B cell (primary cell): Measurements from ENCODE around the gene PDCD5. TPM values are rescaled to one million over a fixed set of nuclear protein-coding genes. Genes with fewer than 3 reads are reported as not detected.

Experiments used
- ATAC-seq: fragments of 200-7000 bp; cut with Tn5 transposase; one replicate; pipeline ENCODE4 v1.10.0; 2021; ENCODE audit warnings: low read depth, mild to moderate bottlenecking, moderate number of reproducible peaks, moderate library complexity
- CTCF ChIA-PET: fragments of 350-600 bp; sonication (Branson Sonifier 250); formaldehyde crosslinking; loops from one replicate; lab custom pipeline; 2021; ENCODE audit warnings: antibody characterized with exemption, inconsistent platforms; lab: Charles Lee
- POLR2A ChIA-PET: fragments of 350-600 bp; sonication (Branson Sonifier 250); formaldehyde crosslinking; loops from one replicate; lab custom pipeline; 2021; ENCODE audit warnings: antibody characterized with exemption; lab: Charles Lee
- DNase-seq: peaks from one replicate; pipeline ENCODE4 v3.0.0; 2013
- H2AFZ ChIP-seq: 2 replicates; pipeline ENCODE4 v1.6.1; 2012; ENCODE audit warnings: mild to moderate bottlenecking, low read depth, low read length; ENCODE audit not compliant: insufficient read depth, poor library complexity, severe bottlenecking
- H3K27ac ChIP-seq, 2 donors: 1 replicate in 1 of 2; 2 replicates in 1 of 2; pipeline ENCODE4 v1.5.1; 2012 to 2013; ENCODE audit warnings: low read length in 2 of 2, mild to moderate bottlenecking in 2 of 2, moderate library complexity in 1 of 2
- H3K27me3 ChIP-seq, 4 experiments: fragments of 200-600 bp in 1 of 4; sonication (generic) in 1 of 4; replicated peaks in 1 of 4; 1 replicate in 2 of 4; 2 replicates in 2 of 4; pipeline versions ENCODE4 v1.6.1 to v1.7.0; 2013 to 2016; ENCODE audit warnings: low read length in 3 of 4, mild to moderate bottlenecking in 2 of 4, mixed read lengths in 1 of 4, moderate library complexity in 1 of 4; ENCODE audit not compliant: insufficient read depth in 4 of 4, control insufficient read depth in 3 of 4; ENCODE audit errors: control extremely low read depth in 1 of 4
- H3K36me3 ChIP-seq, 2 experiments: replicated peaks in 1 of 2; 1 replicate in 1 of 2; 2 replicates in 1 of 2; pipeline versions ENCODE4 v1.6.1 to v1.7.1; 2013; ENCODE audit warnings: low read length in 1 of 2; ENCODE audit not compliant: insufficient read depth in 2 of 2, control insufficient read depth in 1 of 2; ENCODE audit errors: control extremely low read depth in 1 of 2, extremely low read depth in 1 of 2
- H3K4me1 ChIP-seq, 2 donors: fragments of 200-600 bp in 1 of 2; sonication (generic) in 1 of 2; 1 replicate in 1 of 2; 2 replicates in 1 of 2; pipeline versions ENCODE4 v1.5.1 to v1.6.1; 2013 to 2017; ENCODE audit warnings: low read length in 2 of 2; ENCODE audit not compliant: control insufficient read depth in 2 of 2, insufficient read depth in 2 of 2
- H3K4me2 ChIP-seq: replicated peaks from 2 replicates; pipeline ENCODE3; 2012; ENCODE audit warnings: mild to moderate bottlenecking, low read depth, low read length; ENCODE audit not compliant: poor library complexity, severe bottlenecking
- H3K4me3 ChIP-seq, 5 experiments: fragments of 200-600 bp in 1 of 5; sonication (generic) in 1 of 5; 1 replicate in 3 of 5; 2 replicates in 2 of 5; pipeline versions ENCODE4 v1.5.1 to v1.7.0; 2011 to 2016; ENCODE audit warnings: low read length in 4 of 5, mild to moderate bottlenecking in 4 of 5, low read depth in 2 of 5, control low read depth in 1 of 5, moderate library complexity in 1 of 5; ENCODE audit not compliant: insufficient read depth in 1 of 5; ENCODE audit errors: control extremely low read depth in 1 of 5, extremely low read depth in 1 of 5
- H3K79me2 ChIP-seq: fragments of 200-600 bp; sonication (generic); one replicate; pipeline ENCODE4 v1.6.0; 2016; ENCODE audit warnings: low read length; ENCODE audit not compliant: control insufficient read depth, insufficient read depth
- H3K9ac ChIP-seq: fragments of 200-600 bp; sonication (generic); 2 replicates; pipeline ENCODE4 v1.6.1; 2017; ENCODE audit warnings: mild to moderate bottlenecking, low read length, moderate library complexity
- H3K9me3 ChIP-seq, 3 donors: one replicate each; pipeline versions ENCODE4 v1.6.1 to v1.7.1; 2013; ENCODE audit warnings: low read length in 2 of 3; ENCODE audit not compliant: control insufficient read depth in 2 of 3, insufficient read depth in 1 of 3; ENCODE audit errors: control extremely low read depth in 1 of 3
- H4K20me1 ChIP-seq: 2 replicates; pipeline ENCODE4 v1.6.0; 2012; ENCODE audit warnings: mild to moderate bottlenecking, low read length; ENCODE audit not compliant: insufficient read depth, control insufficient read depth, poor library complexity, severe bottlenecking
- H3K27ac Mint-ChIP-seq: one replicate; pipeline ENCODE4 v1.8.0; 2021; ENCODE audit warnings: mixed read lengths
- H3K27me3 Mint-ChIP-seq: one replicate; pipeline ENCODE4 v1.8.0; 2021; ENCODE audit warnings: mixed read lengths
- H3K4me1 Mint-ChIP-seq: one replicate; pipeline ENCODE4 v1.8.0; 2021; ENCODE audit warnings: mixed read lengths
- H3K4me3 Mint-ChIP-seq: one replicate; pipeline ENCODE4 v1.8.0; 2021; ENCODE audit warnings: mixed read lengths
- H3K9me3 Mint-ChIP-seq: one replicate; pipeline ENCODE4 v1.8.0; 2022; ENCODE audit warnings: mixed read lengths; ENCODE audit not compliant: insufficient read depth
- CTCF ChIP-seq: fragments of 200-600 bp; IDR thresholded peaks from one replicate; pipeline ENCODE4 v1.8.0; 2022; ENCODE audit warnings: antibody characterized with exemption, mild to moderate bottlenecking
- EZH2 ChIP-seq: IDR thresholded peaks from 2 replicates; pipeline ENCODE4 v1.6.1; 2012; ENCODE audit warnings: borderline replicate concordance, low read depth, mild to moderate bottlenecking, moderate library complexity, low read length; ENCODE audit not compliant: insufficient read depth, poor library complexity, severe bottlenecking
- WGBS: methylation state at CpG from one replicate; pipeline ENCODE4 v1.1.5; 2013; ENCODE audit warnings: missing lambda C conversion rate; ENCODE audit not compliant: insufficient coverage; 5-methylcytosine and 5-hydroxymethylcytosine counted together
- intact Hi-C: fragments of 100-400 bp; cut with micrococcal nuclease; formaldehyde crosslinking; loops from one replicate; pipeline ENCODE4 v1.10.0; 2022
- polyA plus RNA-seq: library from polyadenylated mRNA; depleted of rRNA; stranded (reverse); fragments of >200 nt; gene quantifications from 2 replicates; pipeline ENCODE4 v1.2.3, GENCODE V29; 2012
- total RNA-seq, 2 donors: library from RNA; stranded (reverse); fragments of 120-200 nt in 1 of 2; gene quantifications; 1 replicate in 1 of 2; 2 replicates in 1 of 2; pipeline versions ENCODE4 v1.2.3 to v1.2.4, GENCODE V29; 2013 to 2022

Gene PDCD5
- total and polyA plus RNA-seq, 2 donors (not counting 1 experiment from before 2014, with no cell fraction given) = 34.8 to 39.5 TPM

DNA sequence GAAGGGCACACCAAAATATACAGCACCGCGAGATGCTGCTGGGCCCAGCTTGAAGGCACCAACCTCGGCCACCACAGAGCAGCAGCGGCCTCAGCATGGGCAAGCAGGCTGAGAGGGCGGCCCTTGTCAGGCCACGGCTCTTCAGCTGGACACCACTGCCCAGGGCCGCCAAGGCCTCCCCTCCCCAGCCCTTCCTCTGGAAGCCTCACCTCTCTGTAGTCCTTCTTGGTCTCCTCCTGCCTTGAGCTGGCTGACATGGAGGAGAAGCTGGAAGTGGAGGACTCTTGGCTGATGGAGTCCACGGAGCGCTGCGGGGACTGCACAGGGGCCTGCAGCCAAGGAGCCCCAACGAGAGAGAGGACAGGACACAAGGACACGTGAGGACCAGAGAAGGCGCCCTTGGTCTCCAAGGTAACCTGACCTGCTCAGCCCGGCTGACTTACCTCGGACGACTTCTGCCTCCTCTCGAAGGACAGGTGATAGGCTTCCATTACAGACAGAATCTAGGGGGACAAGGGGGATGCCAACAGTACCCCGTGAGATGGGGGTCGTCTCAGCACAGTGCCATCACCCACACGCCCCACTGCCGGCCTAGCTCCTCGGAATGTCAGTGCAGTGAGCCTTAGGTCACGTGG, 38.2 kb downstream of the PDCD5 start:
- Histone ChIP-seq H3K4me2 (no peak overlapping the region), H3K27me3 (no peaks in the 10 kb centered on the region), H3K4me1 (no peaks in the 10 kb centered on the region), H2AFZ (no peak overlapping the region), H3K4me3 (no peak overlapping the region), H3K36me3 (peaks cover 0 to 64% of the 10 kb centered on the region in 2 experiments), H3K9me3 (no peaks in the 10 kb centered on the region), H3K79me2 (no peaks in the 10 kb centered on the region), H4K20me1 (no peaks in the 10 kb centered on the region), H3K9ac (no peak overlapping the region), H3K27ac (no peak overlapping the region)
- intact Hi-C loops = no loop called here
- Mint-ChIP-seq H3K4me3 (no peak overlapping the region), H3K27me3 (no peaks in the 10 kb centered on the region), H3K4me1 (no peaks in the 10 kb centered on the region), H3K27ac (no peak overlapping the region), H3K9me3 (no peaks in the 10 kb centered on the region)
- ATAC-seq (no peak), DNase-seq (no peak)
- CTCF ChIA-PET = interaction anchor here (0.7 kb wide), 1 partner anchor 1205 kb away, joined by 3 read pairs; no protein-coding TSS in a partner anchor
- POLR2A ChIA-PET = no interaction called here
- TF ChIP-seq CTCF = no peak
- 92% methylated on average over 22 of the region's 23 CpGs for WGBS

DNA sequence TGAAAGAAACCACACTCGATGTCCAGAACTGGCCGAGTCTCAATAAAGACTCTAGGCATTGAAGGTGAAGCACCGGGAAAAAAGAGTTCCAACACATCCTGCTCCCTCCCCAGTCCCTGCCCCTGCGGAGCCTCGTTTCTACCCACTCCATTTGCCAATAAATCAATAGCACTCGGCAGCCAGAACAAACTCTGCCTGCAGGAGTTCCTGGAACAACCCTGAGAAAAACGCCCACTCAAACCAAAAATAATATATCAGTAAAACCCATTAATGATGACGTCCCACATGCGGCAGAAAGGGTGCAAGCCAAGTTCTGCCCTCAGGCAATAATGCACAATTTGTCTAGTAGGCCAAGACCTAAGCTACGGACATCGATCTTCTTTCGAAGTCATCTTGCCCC, 41.0 kb downstream of the PDCD5 start:
- POLR2A ChIA-PET = no interaction called here
- H3K36me3 ChIP-seq = peaks cover 0 to 54% of the 10 kb centered on the region in 2 experiments

More for the DNA sequence above, 41.0 kb downstream of the PDCD5 start:
- CTCF ChIA-PET = no interaction called here
- Histone ChIP-seq H3K9ac (no peak overlapping the region), H3K4me2 (no peak overlapping the region), H3K79me2 (no peaks in the 10 kb centered on the region), H3K9me3 (no peaks in the 10 kb centered on the region), H4K20me1 (no peaks in the 10 kb centered on the region), H3K4me1 (no peaks in the 10 kb centered on the region), H3K27ac (no peak overlapping the region), H2AFZ (no peak overlapping the region), H3K27me3 (no peaks in the 10 kb centered on the region), H3K4me3 (no peak overlapping the region)
- Mint-ChIP-seq H3K9me3 (no peaks in the 10 kb centered on the region), H3K4me3 (no peak overlapping the region), H3K4me1 (no peaks in the 10 kb centered on the region), H3K27me3 (no peaks in the 10 kb centered on the region), H3K27ac (no peak overlapping the region)
- TF ChIP-seq EZH2 (no peak), CTCF (no peak)
- 88% methylated on average over 12 of the region's 12 CpGs for WGBS
- DNase-seq (no peak), ATAC-seq (no peak)
- intact Hi-C loops = no loop called here
